HFFc6 (cell line): ENCODE data around the gene POGLUT2. TPM values are rescaled to one million over a fixed set of nuclear protein-coding genes. Genes with fewer than 3 reads are reported as not detected.

ENCODE experiments used
- DNase-seq: peaks from one replicate; pipeline ENCODE4 v3.0.0-alpha.2; 2018
- H3K27ac Mint-ChIP-seq: 2 replicates; pipeline ENCODE4 v1.8.0; 2020; ENCODE audit warnings: mild to moderate bottlenecking, mixed read lengths
- H3K27me3 Mint-ChIP-seq: 2 replicates; pipeline ENCODE4 v1.8.0; 2021; ENCODE audit warnings: mild to moderate bottlenecking, moderate library complexity, mixed read lengths; ENCODE audit not compliant: insufficient read depth
- H3K36me3 Mint-ChIP-seq: 2 replicates; pipeline ENCODE4 v1.8.0; 2021; ENCODE audit warnings: low read depth, mixed read lengths
- H3K4me1 Mint-ChIP-seq: 2 replicates; pipeline ENCODE4 v1.8.0; 2020; ENCODE audit warnings: low read depth, mixed read lengths
- H3K4me3 Mint-ChIP-seq: 2 replicates; pipeline ENCODE4 v1.8.0; 2020; ENCODE audit warnings: mild to moderate bottlenecking, moderate library complexity, mixed read lengths
- H3K9me3 Mint-ChIP-seq: 2 replicates; pipeline ENCODE4 v1.8.0; 2020; ENCODE audit warnings: mild to moderate bottlenecking, mixed read lengths
- total RNA-seq, 6 experiments: library from RNA; stranded (reverse); fragmentation: NEBNext Ultra II Directional; extraction: Animal tissue kit (Norgen Biotek cat#: 25700); gene quantifications; 2 replicates in 1 of 6; 3 replicates in 5 of 6; pipeline ENCODE4 v1.2.3, GENCODE V29; 2021
- TF ChIP-seq, protein P1 (sequence below): fragments of 200-600 bp; sonication (generic); IDR thresholded peaks from 2 replicates; pipeline ENCODE4 v1.5.0; 2021; ENCODE audit warnings: antibody characterized with exemption, mild to moderate bottlenecking

POGLUT2 gene
- total RNA-seq, 6 experiments from 2014 or later = 12.0 to 26.8 (median 13.8) TPM

DNA sequence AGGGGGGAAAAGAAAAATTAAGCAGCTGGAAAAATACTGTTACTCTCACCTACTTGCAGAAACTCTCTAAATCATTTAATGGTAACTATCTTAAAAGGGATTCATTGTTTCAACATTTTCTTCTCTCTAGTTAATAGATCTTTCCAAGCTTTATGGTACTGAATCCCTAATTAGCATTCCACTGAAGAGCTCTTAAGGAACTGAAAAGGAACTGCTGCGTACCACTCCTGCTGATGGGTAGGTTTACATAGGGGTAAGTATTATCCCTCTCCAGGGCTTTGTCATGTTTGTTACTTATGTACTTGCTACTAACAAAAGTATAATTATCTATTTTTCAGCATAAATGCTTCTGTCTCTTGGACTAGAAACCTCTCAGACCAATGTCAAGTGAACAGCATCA, 37.7 kb downstream of the POGLUT2 start:
- TF ChIP-seq, protein P1, sequence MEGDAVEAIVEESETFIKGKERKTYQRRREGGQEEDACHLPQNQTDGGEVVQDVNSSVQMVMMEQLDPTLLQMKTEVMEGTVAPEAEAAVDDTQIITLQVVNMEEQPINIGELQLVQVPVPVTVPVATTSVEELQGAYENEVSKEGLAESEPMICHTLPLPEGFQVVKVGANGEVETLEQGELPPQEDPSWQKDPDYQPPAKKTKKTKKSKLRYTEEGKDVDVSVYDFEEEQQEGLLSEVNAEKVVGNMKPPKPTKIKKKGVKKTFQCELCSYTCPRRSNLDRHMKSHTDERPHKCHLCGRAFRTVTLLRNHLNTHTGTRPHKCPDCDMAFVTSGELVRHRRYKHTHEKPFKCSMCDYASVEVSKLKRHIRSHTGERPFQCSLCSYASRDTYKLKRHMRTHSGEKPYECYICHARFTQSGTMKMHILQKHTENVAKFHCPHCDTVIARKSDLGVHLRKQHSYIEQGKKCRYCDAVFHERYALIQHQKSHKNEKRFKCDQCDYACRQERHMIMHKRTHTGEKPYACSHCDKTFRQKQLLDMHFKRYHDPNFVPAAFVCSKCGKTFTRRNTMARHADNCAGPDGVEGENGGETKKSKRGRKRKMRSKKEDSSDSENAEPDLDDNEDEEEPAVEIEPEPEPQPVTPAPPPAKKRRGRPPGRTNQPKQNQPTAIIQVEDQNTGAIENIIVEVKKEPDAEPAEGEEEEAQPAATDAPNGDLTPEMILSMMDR = no peak
- Mint-ChIP-seq H3K27ac (no peak overlapping the region), H3K27me3 (no peaks in the 10 kb centered on the region)

DNA sequence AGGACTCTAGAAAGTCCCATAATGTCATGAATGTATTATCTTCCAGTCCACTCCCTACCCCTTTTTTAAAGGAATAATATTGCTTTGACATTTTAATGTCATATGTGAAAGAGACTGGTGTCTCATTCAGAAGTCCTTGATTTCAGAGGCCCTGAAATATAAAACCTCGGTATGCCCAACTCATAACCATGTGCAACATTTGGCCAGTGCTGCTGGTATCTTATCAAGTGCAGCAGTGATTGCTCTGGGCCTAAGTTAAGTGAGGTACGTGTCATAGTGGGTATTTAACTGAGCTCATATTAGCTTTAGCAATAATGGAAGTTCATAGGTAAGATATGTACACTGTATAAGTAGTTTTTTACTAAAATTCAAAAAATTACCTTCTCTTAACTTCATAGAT, 39.9 kb downstream of the POGLUT2 start:
- TF ChIP-seq, protein P1 = no peak
- no peak for DNase-seq
- Mint-ChIP-seq H3K36me3 (no peaks in the 10 kb centered on the region), H3K9me3 (no peaks in the 10 kb centered on the region), H3K4me1 (no peaks in the 10 kb centered on the region), H3K4me3 (no peak overlapping the region), H3K27me3 (no peaks in the 10 kb centered on the region; the same call in 1 of the 2 replicates), H3K27ac (no peak overlapping the region)

More for the DNA sequence above, 37.7 kb downstream of the POGLUT2 start:
- H3K9me3 Mint-ChIP-seq = no peaks in the 10 kb centered on the region
- H3K4me1 Mint-ChIP-seq = no peaks in the 10 kb centered on the region
- DNase-seq = no peak
- H3K36me3 Mint-ChIP-seq = no peaks in the 10 kb centered on the region
- H3K4me3 Mint-ChIP-seq = no peak overlapping the region

DNA sequence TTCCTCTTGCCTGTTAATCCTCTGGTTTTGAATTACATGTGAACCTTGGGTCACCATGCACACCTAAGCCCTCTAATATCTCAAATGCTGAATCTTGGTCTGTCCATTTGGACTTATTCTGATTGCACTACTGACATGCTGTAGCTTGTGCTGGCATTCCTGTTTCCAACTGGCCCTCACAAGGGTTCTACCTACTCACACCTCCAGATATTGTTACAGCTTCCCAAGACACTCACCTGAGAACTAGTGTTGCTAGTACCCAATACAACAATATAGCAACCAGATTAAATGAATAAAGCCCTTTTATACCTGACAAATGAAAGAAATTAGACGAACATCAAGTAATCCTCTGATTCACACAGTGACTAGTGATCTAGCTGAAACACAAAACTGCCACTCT, 41.8 kb downstream of the POGLUT2 start:
- no peak overlapping the region for H3K27ac Mint-ChIP-seq
- no peaks in the 10 kb centered on the region for H3K36me3 Mint-ChIP-seq
- DNase-seq = no peak
- H3K27me3 Mint-ChIP-seq = no peaks in the 10 kb centered on the region; the same call in 1 of the 2 replicates
- no peak overlapping the region for H3K4me3 Mint-ChIP-seq
- no peaks in the 10 kb centered on the region for H3K9me3 Mint-ChIP-seq
- H3K4me1 Mint-ChIP-seq = no peaks in the 10 kb centered on the region
- TF ChIP-seq, protein P1 = no peak

DNA sequence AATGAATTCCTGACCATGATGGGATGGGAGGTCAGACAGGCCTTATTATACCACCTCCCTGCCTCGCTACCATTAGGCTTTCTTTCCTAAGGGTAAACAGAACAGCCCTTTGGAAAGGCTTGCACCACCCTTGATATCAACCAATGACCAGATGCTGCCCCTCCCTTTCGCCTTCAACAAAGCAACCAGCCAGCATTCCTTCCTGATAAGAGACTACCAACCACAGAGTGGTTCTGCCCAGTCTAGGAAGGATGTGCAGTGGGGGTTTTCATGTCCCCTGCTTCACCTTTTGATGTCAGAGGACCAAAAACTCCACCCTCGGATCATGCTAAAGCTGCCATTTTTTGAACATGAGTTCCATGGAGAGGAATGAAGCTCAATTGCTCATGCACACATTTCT, 46.9 kb downstream of the POGLUT2 start:
- H3K27ac Mint-ChIP-seq = no peak overlapping the region
- no peaks in the 10 kb centered on the region for H3K36me3 Mint-ChIP-seq
- no peak overlapping the region for H3K4me3 Mint-ChIP-seq
- H3K4me1 Mint-ChIP-seq = no peaks in the 10 kb centered on the region
- no peaks in the 10 kb centered on the region for H3K9me3 Mint-ChIP-seq
- no peak for DNase-seq
- TF ChIP-seq, protein P1 = no peak
- peaks cover 5% of the 10 kb centered on the region for H3K27me3 Mint-ChIP-seq

DNA sequence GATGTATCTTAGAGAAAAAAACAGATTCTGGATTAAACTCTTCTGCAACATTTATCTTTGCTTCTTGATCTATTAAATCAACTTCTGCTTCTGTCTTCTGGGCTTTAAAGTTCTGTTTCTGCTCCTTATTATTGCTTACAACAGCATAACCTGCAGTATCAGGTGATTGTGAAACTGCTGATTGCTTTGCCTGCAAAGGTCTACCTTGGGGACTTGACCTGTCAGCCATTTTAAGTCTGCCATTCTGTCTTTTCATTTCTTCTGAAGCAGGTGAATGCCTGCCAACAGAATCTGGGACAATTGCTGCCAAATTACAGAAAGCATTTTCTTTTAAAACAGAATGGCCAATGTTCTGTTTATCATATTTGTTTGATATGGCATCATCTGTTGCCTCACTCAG, 56.3 kb downstream of the POGLUT2 start:
- no peaks in the 10 kb centered on the region for H3K9me3 Mint-ChIP-seq
- no peak for DNase-seq
- no peaks in the 10 kb centered on the region for H3K36me3 Mint-ChIP-seq
- peaks cover 3% of the 10 kb centered on the region; the same call in 1 of the 2 replicates for H3K27me3 Mint-ChIP-seq
- no peaks in the 10 kb centered on the region for H3K4me1 Mint-ChIP-seq
- no peak overlapping the region for H3K27ac Mint-ChIP-seq
- H3K4me3 Mint-ChIP-seq = no peak overlapping the region
- TF ChIP-seq, protein P1 = no peak

DNA sequence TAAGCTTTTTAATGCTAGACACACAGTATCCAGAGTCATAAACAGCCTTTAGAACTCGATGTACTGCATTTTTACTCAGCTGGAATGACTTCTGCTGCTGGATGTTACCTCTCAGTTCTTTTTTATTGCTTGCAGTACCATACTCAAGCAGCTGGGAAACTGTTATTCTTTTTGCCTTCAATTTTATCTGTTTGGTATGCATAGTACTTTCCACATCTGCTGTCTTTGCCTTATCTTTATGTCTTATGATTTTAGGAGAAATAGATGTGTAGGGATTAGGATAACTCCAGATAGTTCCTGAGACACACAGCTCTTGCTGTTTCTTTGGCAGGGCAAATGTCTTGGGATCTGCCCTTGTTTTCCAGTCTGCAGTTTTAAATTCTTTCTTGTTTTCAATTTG, 56.7 kb downstream of the POGLUT2 start:
- TF ChIP-seq, protein P1 = no peak
- H3K36me3 Mint-ChIP-seq = no peaks in the 10 kb centered on the region
- no peaks in the 10 kb centered on the region for H3K4me1 Mint-ChIP-seq
- H3K4me3 Mint-ChIP-seq = no peak overlapping the region
- H3K9me3 Mint-ChIP-seq = no peaks in the 10 kb centered on the region
- no peak for DNase-seq
- H3K27me3 Mint-ChIP-seq = peaks cover 3% of the 10 kb centered on the region; the same call in 1 of the 2 replicates
- H3K27ac Mint-ChIP-seq = no peak overlapping the region
